GM21717 (cell line): ENCODE measurements around the gene CD44.

Experiments used
- ATAC-seq: cut with Tn5 transposase; IDR thresholded peaks from one replicate; pipeline ENCODE4 v1.9.1; 2021; ENCODE audit warnings: mild to moderate bottlenecking, moderate library complexity; ENCODE audit not compliant: unreplicated experiment

Gene CD44

DNA sequence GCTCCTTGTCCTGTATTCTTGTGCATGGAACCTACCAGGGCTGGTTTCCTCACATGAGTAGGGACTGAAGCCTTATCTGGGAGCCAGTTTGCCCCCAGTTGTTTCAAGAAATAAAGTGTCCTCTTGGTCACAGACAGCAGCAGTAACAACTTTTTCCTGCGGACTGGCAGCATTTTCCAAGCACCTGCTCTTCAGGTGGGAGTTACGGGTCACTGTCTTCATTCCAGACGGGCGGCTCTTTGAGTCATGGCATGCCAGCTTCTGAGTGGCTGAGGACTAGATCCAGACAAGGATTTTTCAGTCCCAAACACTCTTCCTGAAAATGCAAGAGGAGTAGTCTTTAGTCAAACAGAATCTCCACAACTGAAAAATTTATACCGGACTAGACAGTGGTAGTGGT lies 2.7 kb upstream of the CD44 start:
- ATAC-seq = no peak

DNA sequence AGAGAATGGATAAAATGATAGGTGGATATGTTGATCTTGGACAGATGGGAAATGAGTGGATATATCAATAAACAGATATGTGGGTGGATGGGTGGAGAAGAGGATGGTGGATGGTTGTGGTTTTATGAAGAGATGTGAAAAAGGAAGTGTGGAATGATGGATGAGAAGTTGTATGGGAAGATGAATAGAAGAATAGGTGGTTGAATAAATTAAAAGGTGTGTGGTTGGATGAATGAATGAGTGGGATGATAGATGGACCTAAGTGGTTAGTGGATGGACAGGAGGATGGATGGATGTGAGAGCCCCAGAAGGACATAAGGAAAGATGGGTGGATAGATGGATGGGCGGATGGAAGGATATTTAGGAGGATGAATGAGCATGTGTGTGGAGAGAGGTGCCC lies 913 bp upstream of the CD44 start:
- no peak for ATAC-seq

DNA sequence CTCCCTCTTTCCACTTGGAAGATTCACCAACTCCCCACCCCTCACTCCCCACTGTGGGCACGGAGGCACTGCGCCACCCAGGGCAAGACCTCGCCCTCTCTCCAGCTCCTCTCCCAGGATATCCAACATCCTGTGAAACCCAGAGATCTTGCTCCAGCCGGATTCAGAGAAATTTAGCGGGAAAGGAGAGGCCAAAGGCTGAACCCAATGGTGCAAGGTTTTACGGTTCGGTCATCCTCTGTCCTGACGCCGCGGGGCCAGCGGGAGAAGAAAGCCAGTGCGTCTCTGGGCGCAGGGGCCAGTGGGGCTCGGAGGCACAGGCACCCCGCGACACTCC lies 397 bp upstream of the CD44 start:
- no peak for ATAC-seq

DNA sequence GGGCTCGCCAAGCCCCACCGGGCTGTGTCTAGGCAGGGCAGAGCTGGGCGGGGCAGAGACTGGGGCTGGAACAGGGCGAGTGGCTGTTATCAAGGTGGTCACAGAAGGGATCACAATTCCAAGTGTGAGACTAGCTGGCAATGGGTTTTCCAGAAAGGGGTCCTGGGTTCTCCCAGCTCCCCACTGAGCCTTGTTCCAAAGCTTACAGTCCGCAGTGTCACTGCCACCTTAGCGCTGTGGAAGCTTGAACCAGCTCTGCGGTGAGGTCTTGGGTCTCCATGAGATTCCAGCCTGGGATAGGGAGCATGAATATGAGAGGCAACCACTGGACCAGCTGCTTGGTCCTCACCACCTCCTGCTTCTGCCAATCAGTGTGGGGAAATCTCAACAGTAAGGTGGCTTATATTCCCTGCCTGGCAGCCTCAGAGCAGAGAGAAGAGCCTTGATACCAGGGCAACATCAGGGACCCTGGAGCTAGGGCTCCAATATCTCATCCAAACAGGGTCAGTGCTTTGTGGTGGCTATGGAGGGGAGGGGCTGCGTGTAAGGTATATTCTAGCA lies 831 bp downstream of the CD44 start:
- ATAC-seq = no peak

DNA sequence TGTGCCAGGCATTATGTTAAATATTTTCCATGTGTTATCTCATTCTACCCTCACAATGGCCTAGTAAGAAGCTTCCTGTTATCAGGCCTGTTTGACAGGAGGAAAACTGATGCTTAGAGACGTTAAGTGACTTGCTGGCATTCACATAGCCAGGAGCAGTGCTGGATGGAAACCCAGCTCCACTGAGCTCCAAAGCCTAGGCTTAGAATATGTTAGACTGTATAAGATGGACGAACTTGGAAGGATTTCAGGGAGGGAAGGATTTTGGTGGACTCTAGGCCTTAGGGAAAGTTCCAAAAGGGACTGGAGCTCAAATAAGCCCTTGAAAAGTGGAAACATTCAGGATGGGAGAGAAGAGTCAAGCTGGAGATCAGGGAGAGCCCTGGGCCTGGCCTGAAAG lies 2.1 kb downstream of the CD44 start:
- no peak for ATAC-seq

DNA sequence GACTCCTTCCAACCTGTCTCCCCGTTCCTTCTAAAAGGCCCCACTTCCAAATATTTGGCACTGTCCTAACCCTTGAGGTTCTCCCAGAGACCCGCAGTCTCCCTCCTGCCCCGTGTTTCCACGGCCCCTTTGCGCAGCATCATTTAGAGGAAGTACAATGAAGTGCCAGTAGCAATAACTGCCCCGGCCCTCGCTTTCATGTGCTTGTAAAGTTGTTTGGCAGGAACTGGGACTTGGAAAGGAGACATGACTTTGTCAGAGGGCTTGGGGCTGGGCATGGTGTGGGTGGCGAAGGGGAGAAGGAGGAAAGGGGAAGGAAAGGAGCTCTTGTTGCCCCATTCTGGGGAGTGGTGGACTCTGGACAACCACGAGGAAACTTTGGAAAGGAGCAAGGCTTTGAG lies 2.6 kb downstream of the CD44 start:
- ATAC-seq = no peak

DNA sequence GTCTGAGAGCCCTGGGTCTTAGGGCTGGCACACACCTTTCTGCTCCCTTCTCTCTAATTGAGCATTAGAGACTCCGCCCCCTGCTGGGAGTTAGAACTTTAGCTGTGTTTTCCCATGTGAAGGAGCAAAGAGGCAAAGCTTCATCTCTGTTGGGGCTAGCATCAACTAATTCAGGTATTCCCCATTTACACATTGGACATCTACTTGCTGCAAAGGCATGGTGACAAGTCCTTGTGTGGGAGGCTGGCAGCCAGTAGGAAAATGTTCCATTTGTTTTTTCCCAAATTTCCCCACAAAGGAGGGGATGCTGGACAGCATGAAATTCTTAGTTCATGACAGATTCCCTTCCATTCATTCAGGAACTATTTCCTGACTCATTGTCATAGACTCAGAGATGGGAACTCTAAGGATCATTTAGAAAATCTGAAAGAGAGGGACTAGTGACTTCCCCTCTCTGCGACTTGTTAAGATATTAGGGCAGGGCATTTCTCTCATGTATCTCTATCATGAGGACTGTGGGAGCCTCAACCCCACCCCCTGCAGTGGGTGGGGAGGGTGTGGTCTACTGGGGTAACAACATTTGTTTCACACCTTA lies 3.6 kb downstream of the CD44 start:
- ATAC-seq = no peak

DNA sequence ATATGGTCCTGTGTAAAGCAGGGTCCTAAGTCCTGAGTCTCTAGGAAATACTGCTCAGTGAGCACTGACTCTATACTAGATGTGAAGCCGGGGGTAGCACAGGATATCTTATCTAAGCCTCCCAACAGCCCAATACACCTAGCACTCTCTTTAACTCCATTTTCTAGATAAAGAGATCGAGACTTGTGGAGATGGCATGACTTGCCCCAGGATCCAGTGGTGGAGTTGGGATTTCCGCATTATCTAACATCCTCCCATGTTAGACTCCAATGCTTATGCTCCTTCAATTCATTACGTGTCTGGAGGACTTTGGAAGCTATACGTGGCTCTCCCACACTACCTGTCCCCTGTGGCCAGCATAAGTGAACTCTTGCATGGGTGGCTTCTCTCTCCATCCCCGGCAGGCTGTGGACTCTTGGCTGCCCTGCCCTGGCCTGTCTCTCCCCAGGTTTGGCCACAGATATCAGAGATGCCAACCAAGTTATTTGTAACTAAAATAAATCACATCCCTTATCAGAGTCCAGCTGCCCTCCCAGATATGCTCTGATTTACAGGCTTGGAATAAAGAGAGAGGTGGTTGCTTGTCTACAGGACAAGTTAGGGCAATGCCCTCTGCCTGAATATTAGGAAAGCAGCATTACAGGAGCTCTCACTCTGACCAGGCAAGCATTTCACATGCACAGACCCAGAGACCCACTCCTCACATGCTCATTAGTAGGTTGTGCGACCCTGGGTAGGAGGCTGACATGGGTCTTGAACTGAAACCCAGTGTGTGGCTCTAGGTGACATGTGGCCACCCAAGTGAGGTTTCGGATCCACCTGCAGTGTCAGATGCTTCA lies 4.5 kb downstream of the CD44 start:
- ATAC-seq = no peak

DNA sequence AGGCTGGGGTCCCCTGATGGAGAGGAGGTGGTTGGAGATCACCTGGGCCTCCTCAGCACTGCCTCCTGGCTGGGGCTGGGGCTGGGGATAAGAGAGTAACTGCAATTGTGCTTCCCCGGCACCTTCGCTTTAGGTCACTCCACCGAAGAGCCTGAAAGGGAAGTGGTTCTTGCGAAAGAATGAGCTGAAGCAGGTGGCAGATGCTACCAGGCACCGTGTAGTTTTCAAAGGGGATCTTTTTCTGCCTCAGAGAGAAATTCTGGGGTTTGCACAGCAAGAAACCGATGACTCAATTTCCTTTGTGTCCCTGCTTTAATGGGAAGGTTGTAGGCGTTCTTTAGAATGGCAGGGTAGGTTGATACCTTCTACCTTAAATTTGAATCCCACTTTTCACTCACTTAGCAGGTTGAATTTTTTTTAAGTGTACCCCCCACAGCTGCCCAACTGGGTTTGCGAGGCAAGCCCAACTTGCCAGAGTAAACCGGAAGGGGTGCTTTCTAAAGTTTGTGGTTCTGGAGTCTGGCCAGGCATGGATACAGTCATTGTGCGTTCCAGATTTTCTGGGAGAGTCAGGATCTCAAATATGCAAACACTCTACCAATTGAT lies 5.3 kb downstream of the CD44 start:
- ATAC-seq = peak; percentile 52

DNA sequence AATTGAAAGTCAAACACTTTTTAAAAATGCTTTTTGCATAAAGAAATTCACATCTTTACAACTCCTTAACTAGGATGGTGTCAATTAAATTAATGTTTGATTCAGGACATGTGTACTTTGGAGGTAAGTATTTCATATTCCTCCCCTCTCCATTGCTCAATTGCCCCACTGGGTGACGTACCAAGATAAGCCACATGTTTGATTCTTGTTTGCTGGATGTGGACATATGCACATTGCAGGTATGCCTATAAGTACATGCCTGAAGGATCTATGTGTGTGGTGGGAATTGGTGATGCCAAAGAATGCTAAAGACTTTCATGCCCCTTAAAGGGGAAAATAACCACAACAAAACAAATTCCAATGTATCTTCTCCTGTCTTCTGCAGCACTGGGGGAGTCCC lies 5.8 kb downstream of the CD44 start:
- no peak for ATAC-seq

DNA sequence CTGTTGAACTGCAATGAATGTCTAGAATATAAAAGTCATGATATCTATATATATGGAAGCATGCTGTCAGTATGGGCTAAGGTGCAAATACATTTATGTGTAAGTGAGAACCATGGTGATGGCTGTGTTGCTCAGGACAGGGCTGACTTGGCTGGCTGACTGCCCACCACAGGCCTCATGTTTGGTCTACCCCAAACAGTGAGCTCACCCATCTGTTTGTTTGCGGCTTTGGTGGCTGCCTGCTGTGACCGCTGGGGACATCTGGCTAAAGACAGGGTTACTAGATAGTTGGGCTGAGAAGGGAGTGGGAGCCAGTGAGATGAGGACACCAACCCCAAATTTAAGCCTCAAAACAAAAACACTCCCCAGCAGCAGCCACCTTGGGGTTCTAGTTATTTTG lies 6.3 kb downstream of the CD44 start:
- peak; percentile 44 for ATAC-seq

DNA sequence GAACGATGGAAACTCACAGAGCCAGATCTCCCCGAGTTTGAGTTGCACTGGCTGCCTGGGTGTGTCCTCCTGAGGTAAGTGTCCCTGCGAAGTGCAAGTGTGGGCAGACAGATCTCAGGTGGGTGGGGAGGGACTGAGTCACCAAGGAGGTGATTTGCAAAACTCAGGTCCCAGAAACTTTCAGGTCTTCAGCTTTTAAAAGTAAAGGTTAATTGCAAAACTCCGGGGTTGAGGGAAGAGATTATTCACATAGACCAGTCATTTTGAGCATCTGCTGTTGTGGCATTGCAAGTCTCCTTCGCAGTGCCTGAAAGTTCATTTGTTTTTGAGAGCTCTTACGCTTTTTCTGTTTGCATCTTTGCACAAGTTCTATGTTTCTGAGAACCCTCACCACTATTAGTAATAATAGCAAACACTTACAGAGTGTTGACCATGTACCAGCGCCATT lies 7.1 kb downstream of the CD44 start:
- ATAC-seq = peak; percentile 31

DNA sequence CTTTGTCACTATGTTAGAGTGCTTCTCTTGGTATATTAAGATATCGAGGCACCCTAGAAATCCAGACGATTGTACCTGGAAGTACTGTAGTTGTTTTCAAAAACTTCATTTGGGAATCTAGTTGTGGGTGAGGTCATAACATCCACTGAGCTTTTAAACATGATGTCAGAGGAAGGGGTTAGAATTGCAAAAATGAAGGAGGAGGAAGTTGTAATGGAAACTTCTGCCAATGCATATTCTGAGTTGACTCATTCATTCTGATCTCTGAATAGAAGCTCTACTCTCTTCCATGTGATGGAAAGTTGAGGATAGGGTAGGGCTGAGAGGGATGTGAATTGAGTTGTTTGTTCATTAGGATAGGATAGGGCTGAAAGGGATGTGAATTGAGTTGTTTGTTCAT lies 7.7 kb downstream of the CD44 start:
- no peak for ATAC-seq

DNA sequence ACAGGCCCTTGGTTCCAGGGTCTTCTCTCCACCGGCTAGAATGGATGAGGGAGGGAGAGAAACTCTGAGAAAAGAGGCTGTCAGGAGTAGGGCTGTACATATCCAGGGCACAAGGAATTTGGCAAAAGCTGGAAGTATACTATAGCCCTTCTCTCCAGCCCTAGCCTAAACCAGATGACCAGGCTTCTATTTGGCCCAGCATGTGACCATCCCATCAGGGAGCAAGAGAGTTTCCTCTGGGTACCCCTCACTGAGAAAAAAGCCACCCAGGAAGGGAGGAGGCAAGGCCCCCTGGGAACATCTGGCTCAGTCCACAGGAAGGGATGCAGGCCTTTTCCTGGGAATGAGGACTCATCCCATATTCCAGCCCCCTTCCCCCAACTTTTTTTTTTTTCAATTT lies 8.3 kb downstream of the CD44 start:
- ATAC-seq = no peak

DNA sequence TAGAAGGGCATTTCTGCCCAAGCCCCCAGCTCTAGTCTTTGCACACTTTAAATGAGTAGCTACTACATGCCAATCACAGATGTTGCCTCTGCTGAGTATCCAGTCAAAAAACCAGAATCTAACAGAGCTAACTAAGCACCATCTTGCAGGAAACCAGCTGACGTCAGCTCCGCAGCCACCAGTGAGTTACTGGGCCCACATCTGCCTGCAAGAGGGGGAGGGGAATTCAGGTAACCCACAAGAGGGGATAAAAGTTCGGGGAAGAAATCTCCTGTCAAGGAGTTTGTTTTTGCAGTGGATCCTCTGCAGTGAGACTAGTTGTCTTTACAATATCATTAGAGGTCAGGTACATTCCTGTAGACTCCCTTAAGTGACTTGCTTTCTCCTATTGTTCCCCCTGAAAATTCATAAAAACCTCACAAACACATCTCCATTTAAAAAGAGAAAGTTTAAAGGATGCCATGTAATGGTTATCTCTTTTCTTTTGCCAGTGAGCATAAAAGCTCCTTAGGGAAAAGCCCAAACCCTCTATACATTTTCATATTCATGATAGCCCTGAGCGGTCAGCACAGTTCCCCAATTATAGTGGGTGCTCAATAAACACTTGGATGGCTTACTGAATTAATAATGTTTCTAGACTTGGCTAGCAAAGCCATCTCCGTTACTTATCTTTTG lies 9.3 kb downstream of the CD44 start:
- ATAC-seq = no peak

DNA sequence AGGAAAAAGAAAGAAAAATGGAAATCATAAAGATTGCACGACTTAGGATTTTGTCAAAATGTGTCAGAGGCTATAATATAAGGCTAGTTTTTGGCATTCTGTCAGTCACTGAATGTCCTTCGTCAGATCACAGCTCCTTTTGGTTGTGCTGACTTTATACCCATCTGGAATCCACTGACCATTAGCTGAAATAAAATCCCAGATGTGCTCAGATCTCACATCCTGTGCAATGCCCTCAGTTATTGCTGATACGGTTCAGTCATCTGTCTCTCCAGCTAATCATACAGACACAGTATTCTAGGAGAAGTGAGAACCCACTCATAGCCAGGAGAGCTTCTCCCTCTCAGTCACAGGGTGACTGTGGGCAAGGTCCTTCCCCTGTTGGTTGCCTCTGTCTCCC lies 11.5 kb downstream of the CD44 start:
- ATAC-seq = no peak

DNA sequence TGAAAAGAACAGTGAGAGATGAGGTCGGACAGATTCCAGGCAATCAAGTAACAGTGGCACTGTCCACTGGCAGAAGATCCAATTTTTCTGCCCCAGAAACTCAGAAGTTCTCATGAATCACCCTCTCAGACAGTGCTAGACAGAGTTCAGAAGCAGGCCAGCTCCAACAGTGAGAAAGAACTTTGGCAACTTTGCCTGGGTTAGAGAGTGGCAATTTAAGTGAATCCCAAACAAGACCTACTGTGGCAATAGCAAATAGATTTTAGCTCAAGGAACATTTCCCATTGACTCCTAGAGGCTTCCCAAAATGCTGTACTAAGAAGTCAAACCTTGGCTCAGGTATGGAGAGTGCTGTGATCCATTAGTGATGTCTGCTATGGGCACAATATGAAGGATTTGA lies 12.3 kb downstream of the CD44 start:
- ATAC-seq = no peak

DNA sequence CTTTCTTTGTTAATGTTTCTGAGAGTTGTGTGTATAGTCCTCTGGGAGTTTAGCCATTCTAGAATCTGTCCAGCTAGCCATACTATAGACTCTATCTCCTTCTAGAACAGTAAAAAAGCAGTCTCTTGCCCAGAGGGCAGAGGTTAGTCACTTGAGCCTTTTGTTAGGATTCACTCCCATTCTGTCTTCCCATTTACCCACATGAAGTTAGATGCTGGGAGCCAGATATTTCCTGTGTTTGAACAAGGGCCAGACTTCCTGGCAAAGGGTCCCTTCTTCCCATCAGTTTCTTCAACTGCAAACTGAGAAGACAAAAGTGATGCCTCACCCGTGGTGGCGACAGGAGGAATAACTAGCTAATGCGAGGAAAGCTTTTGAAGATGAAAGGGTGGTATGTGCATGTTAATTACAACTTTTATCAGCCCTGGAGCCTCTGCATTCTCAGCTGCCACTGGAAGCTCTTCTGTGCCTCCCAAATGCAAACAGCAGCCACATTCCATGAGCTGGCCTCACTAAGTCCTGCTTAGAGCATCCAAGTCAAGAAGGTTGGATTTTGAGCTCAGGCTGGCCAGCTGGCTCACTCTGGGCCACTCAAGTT lies 12.8 kb downstream of the CD44 start:
- ATAC-seq = no peak

DNA sequence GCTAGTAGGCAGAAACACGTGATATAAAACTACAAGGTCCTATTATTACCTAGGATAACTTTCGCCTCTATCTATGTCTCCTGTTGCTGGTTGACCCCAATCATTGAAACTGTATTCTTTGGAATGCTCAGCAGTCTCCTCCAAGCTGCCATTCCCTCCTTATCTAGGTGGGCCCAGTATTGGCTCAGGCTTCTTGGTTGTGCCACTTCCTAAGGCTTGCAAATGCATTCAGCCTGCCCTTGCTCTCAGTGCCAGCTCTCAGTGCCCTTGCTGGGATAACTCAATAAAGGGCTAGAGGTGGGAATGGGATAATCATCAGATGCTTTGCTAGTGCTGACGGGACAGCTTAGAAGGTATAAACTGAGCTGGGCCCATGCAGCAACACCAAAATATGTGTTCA lies 13.6 kb downstream of the CD44 start:
- no peak for ATAC-seq

DNA sequence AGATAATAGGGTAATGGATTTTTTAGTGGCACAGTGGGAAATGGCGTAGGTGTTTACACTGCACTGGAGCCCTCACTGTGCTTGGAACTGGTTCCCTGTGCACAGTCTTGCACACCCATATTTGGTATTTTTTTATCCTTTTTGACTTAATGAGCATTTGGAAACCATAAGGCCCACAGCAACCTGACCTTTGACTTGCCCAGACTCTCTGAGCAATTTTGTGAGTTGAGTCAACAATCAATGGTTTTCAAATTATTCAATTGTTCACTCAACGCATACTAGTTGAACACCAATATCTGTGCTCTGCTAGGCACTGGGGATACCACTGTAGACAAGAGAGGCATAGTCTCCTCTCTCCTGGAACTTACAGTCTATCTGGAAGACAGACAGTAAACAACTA lies 14.3 kb downstream of the CD44 start:
- no peak for ATAC-seq

DNA sequence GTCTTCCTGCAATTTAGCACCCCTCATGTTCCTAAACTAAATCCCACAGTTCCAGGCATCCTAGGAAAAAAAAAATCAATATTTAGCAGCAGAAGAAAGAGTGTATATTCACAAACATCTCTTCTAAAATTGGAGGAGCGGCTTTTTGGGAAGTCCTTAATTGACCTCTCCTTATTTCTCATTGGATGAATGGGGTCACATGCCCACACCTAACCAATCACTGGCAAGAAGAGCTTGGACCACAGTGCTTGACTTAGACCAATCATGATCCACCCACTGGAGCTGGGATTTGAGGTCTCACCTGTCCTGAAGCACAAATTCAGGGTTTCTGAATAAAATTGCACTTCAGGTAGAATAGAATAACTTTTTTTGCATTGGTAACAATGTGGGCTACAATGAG lies 16.0 kb downstream of the CD44 start:
- ATAC-seq = no peak
